PFSK-1 (cell line): ENCODE data around the gene FRMD4B.

Experiments used
- FOXP2 ChIP-seq: optimal IDR thresholded peaks from 2 replicates; pipeline ENCODE3; 2011; ENCODE audit warnings: borderline replicate concordance, control low read depth, inconsistent platforms; ENCODE audit not compliant: insufficient read depth; ENCODE audit errors: extremely low read length, extremely low read depth
- POLR2AphosphoS5 ChIP-seq: IDR thresholded peaks from 2 replicates; pipeline ENCODE4 v1.6.1; 2012; ENCODE audit warnings: low read depth, mild to moderate bottlenecking, control low read depth, low read length, moderate library complexity
- REST ChIP-seq, 2 experiments: IDR thresholded peaks; 2 replicates each; pipeline versions ENCODE4 v1.6.1 to v1.8.0; 2011 to 2012; ENCODE audit warnings: low read depth in 2 of 2, low read length in 2 of 2, control low read depth in 1 of 2, inconsistent platforms in 1 of 2, mild to moderate bottlenecking in 1 of 2, moderate library complexity in 1 of 2; ENCODE audit not compliant: insufficient read depth in 1 of 2
- TAF1 ChIP-seq: IDR thresholded peaks from 2 replicates; pipeline ENCODE4 v1.6.1; 2012; ENCODE audit warnings: low read length, control low read depth, borderline replicate concordance; ENCODE audit not compliant: insufficient read depth

- TF ChIP-seq POLR2AphosphoS5 (no peak), TAF1 (no peak), REST (IDR thresholded peaks at IDR 0.05; ENCODE audit: insufficient read depth in 1 of 2, low read depth in 2 of 2, low read length in 2 of 2) (no peak), FOXP2 (no peak)
Observed at GRCh38 chr3:69178838-69179739, 206.8 kb downstream of the FRMD4B start.
